PC-9 (cell line): ENCODE data around the gene MACROD2. TPM values are rescaled to one million over a fixed set of nuclear protein-coding genes. Genes with fewer than 3 reads are reported as not detected.

ENCODE experiments used
- BruUV-seq: library from RNA; stranded (reverse); fragments of 400-500 nt; replicated peaks from 2 replicates; lab custom pipeline; 2021; lab: Mats Ljungman, UMichigan
- CTCF ChIA-PET: fragments of 300-600 bp; sonication (Branson Sonifier 250); formaldehyde crosslinking; loops from one replicate; lab custom pipeline; 2022; ENCODE audit warnings: antibody characterized with exemption; lab: Charles Lee
- POLR2A ChIA-PET: fragments of 300-600 bp; sonication (Branson Sonifier 250); formaldehyde crosslinking; loops from one replicate; lab custom pipeline; 2022; ENCODE audit warnings: antibody characterized with exemption; ENCODE audit not compliant: unreplicated experiment; lab: Charles Lee
- DNase-seq, 2 experiments: peaks; one replicate each; pipeline versions ENCODE4 v3.0.0 to v3.0.0-alpha.2; 2015 to 2022; ENCODE audit warnings: mixed read lengths in 1 of 2
- H2AFZ ChIP-seq: fragments of 200-600 bp; sonication (generic); 2 replicates; pipeline ENCODE4 v1.8.1; 2017; ENCODE audit warnings: antibody characterized with exemption
- H3F3A ChIP-seq: fragments of 200-600 bp; sonication (generic); 2 replicates; pipeline ENCODE4 v1.8.1; 2017; ENCODE audit warnings: antibody characterized with exemption, mild to moderate bottlenecking, low read depth; ENCODE audit not compliant: insufficient read depth
- H3K27ac ChIP-seq: fragments of 200-600 bp; sonication (generic); 2 replicates; pipeline ENCODE4 v1.6.1; 2016; ENCODE audit warnings: mixed run types
- H3K27me3 ChIP-seq: fragments of 200-600 bp; sonication (generic); 2 replicates; pipeline ENCODE4 v1.6.1; 2016; ENCODE audit warnings: low read depth, mixed run types; ENCODE audit not compliant: insufficient read depth
- H3K36me3 ChIP-seq: fragments of 200-600 bp; sonication (generic); 2 replicates; pipeline ENCODE4 v1.6.1; 2016; ENCODE audit warnings: low read depth, mixed run types
- H3K4me1 ChIP-seq: fragments of 200-600 bp; sonication (generic); replicated peaks from 2 replicates; pipeline ENCODE4 v1.6.1; 2016; ENCODE audit warnings: mixed run types; ENCODE audit not compliant: insufficient read depth
- H3K4me2 ChIP-seq: fragments of 200-600 bp; sonication (generic); 2 replicates; pipeline ENCODE4 v1.6.1; 2017; ENCODE audit warnings: mixed run types
- H3K4me3 ChIP-seq: fragments of 200-600 bp; sonication (generic); 2 replicates; pipeline ENCODE4 v1.6.1; 2016; ENCODE audit warnings: mixed run types
- H3K79me2 ChIP-seq: fragments of 200-600 bp; sonication (generic); 2 replicates; pipeline ENCODE4 v1.6.1; 2017; ENCODE audit warnings: low read depth, mixed run types
- H3K9me2 ChIP-seq: fragments of 200-600 bp; sonication (generic); 2 replicates; pipeline ENCODE4 v1.8.1; 2017; ENCODE audit warnings: mild to moderate bottlenecking; ENCODE audit not compliant: insufficient read depth
- H3K9me3 ChIP-seq: fragments of 200-600 bp; sonication (generic); 2 replicates; pipeline ENCODE4 v1.8.1; 2016; ENCODE audit warnings: low read depth; ENCODE audit not compliant: insufficient read depth
- H4K20me1 ChIP-seq: fragments of 200-600 bp; sonication (generic); 2 replicates; pipeline ENCODE4 v1.8.1; 2017; ENCODE audit not compliant: insufficient read depth
- EZH2 ChIP-seq: fragments of 200-600 bp; sonication (generic); IDR thresholded peaks from 2 replicates; pipeline ENCODE4 v1.8.0; 2017; ENCODE audit warnings: antibody characterized with exemption, low read depth
- intact Hi-C: fragments of 100-400 bp; cut with micrococcal nuclease; formaldehyde crosslinking; loops from one replicate; pipeline ENCODE4 v1.10.0; 2022; ENCODE audit not compliant: unreplicated experiment
- total RNA-seq: library from RNA; stranded (reverse); gene quantifications from 2 replicates; pipeline ENCODE4 v1.2.3, GENCODE V29; 2021
- TF ChIP-seq, protein P1 (sequence below): fragments of 200-600 bp; sonication (generic); conservative IDR thresholded peaks from 2 replicates; pipeline ENCODE4 v1.6.1; 2017; ENCODE audit warnings: mixed run types, antibody characterized with exemption, mild to moderate bottlenecking, moderate library complexity

MACROD2 gene
- total RNA-seq, 1 experiment from 2014 or later = 11.4 TPM

DNA sequence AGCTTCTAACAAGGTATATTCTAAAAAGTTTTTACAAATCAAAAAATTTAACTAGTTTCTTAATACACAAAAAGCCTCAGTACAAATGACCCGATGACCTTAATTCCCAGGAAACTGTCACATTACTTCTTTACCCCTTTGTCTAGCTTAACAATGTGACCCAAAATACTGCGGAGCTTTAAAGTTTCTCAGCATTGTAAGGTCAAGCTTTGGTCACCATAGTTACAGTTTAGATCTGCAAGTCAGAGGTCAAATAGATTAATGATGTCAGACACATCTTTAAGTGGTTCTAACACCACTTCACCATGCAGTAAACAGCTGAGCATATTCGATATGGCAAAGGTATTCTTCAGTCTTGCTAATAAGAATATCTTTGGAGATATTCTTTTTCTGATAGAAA is 378.9 kb downstream of the MACROD2 start:
- H3K27me3 ChIP-seq = no peaks in the 10 kb centered on the region
- H4K20me1 ChIP-seq = no peaks in the 10 kb centered on the region
- H3K9me2 ChIP-seq = no peaks in the 10 kb centered on the region
- no peak overlapping the region for H3K4me3 ChIP-seq
- no peak overlapping the region for H2AFZ ChIP-seq
- intact Hi-C loops = no loop called here
- H3F3A ChIP-seq = no peaks in the 10 kb centered on the region
- H3K27ac ChIP-seq = no peak overlapping the region
- ChIA-PET CTCF (no interaction called here), POLR2A (no interaction called here)
- no peaks in the 10 kb centered on the region for H3K79me2 ChIP-seq
- no peak overlapping the region for H3K4me2 ChIP-seq
- no peaks in the 10 kb centered on the region for H3K4me1 ChIP-seq
- DNase-seq = no peak
- BruUV-seq = no TSS peak
- TF ChIP-seq, protein P1, sequence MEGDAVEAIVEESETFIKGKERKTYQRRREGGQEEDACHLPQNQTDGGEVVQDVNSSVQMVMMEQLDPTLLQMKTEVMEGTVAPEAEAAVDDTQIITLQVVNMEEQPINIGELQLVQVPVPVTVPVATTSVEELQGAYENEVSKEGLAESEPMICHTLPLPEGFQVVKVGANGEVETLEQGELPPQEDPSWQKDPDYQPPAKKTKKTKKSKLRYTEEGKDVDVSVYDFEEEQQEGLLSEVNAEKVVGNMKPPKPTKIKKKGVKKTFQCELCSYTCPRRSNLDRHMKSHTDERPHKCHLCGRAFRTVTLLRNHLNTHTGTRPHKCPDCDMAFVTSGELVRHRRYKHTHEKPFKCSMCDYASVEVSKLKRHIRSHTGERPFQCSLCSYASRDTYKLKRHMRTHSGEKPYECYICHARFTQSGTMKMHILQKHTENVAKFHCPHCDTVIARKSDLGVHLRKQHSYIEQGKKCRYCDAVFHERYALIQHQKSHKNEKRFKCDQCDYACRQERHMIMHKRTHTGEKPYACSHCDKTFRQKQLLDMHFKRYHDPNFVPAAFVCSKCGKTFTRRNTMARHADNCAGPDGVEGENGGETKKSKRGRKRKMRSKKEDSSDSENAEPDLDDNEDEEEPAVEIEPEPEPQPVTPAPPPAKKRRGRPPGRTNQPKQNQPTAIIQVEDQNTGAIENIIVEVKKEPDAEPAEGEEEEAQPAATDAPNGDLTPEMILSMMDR = no peak
- TF ChIP-seq EZH2 = no peak
- no peaks in the 10 kb centered on the region for H3K9me3 ChIP-seq
- H3K36me3 ChIP-seq = no peaks in the 10 kb centered on the region

DNA sequence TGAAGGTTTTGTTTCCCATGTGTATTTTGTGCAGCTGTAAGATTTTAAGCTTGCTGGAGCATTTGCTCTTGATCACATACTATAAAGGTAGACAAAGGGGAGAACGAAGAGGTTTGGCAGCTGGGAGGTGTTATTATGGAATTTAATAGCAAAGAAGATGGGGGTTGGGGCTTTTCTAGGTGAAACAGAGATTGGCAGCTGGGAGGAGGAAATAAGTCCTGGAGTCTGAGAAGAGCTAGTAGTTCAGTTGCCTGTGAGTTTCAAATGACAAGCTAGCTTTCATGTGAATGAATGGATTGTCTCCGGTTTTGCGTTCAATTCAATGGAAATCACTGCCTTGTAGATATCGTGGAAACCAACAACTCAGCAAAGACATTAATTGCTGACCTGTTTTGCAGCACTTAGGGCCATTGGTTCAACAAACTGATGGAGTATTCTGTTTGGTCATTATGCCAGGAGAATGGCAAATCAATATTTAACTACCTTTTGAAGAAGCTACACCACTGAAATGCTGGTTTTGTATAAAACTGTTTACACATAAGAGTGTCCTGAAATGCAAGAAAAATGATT is 380.2 kb downstream of the MACROD2 start:
- Histone ChIP-seq H2AFZ (no peak overlapping the region), H3K79me2 (no peaks in the 10 kb centered on the region), H4K20me1 (no peaks in the 10 kb centered on the region), H3K4me2 (no peak overlapping the region), H3K27me3 (no peaks in the 10 kb centered on the region), H3K27ac (no peak overlapping the region), H3K9me2 (no peaks in the 10 kb centered on the region), H3F3A (no peaks in the 10 kb centered on the region), H3K9me3 (no peaks in the 10 kb centered on the region), H3K36me3 (no peaks in the 10 kb centered on the region), H3K4me1 (no peaks in the 10 kb centered on the region), H3K4me3 (no peak overlapping the region)
- POLR2A ChIA-PET = no interaction called here
- CTCF ChIA-PET = interaction anchor here (0.5 kb wide), 1 partner anchor 215 kb away, joined by 3 read pairs; no protein-coding TSS in a partner anchor
- intact Hi-C loops = no loop called here
- TF ChIP-seq, protein P1 = no peak
- no peak for TF ChIP-seq EZH2
- no TSS peak for BruUV-seq
- DNase-seq = no peak

DNA sequence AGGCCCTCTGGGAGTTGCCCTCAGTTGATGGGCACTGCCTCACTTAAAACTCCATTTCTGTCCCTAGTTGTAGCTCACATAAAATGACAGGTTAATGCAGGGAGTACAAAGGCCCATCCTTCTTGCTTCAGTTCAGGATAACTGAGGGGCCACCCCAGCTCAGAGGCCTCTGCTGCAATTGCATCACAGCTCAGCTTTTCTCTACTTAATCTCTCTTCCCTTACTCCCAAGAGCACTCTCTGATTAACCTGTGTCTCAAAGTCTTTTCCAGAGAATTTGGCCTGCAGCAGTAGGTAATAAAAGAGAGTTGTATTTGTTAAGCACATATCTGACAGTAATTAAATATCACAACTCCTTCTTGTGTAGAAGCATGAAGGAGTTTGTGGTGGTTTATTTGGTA is 383.0 kb downstream of the MACROD2 start:
- CTCF ChIA-PET = no interaction called here
- BruUV-seq = no TSS peak
- TF ChIP-seq, protein P1 = no peak
- no peak for TF ChIP-seq EZH2

More for the DNA sequence above, 383.0 kb downstream of the MACROD2 start:
- POLR2A ChIA-PET = no interaction called here
- Histone ChIP-seq H3K27ac (no peak overlapping the region), H3F3A (no peaks in the 10 kb centered on the region), H3K4me2 (no peak overlapping the region), H3K79me2 (no peaks in the 10 kb centered on the region), H4K20me1 (no peaks in the 10 kb centered on the region), H3K36me3 (no peaks in the 10 kb centered on the region), H3K4me1 (no peaks in the 10 kb centered on the region), H3K4me3 (no peak overlapping the region), H2AFZ (no peak overlapping the region), H3K9me3 (no peaks in the 10 kb centered on the region), H3K27me3 (no peaks in the 10 kb centered on the region), H3K9me2 (no peaks in the 10 kb centered on the region)
- intact Hi-C loops = no loop called here
- DNase-seq = no peak
